H1 (cell line): ENCODE measurements around the gene PEX3.

Experiments used
- BCL11A ChIP-seq, 2 experiments: IDR thresholded peaks; one replicate each; pipeline ENCODE4 v1.6.1; 2011; ENCODE audit warnings: low read depth in 2 of 2, low read length in 2 of 2, mild to moderate bottlenecking in 2 of 2
- CREB1 ChIP-seq: IDR thresholded peaks from 2 replicates; pipeline ENCODE4 v1.6.1; 2012; ENCODE audit warnings: inconsistent platforms
- POLR2A ChIP-seq, 2 experiments: IDR thresholded peaks; 1 replicate in 1 of 2; 2 replicates in 1 of 2; pipeline ENCODE4 v1.6.1; 2011; ENCODE audit warnings: low read depth in 2 of 2, low read length in 2 of 2, mild to moderate bottlenecking in 2 of 2; ENCODE audit errors: control extremely low read depth in 1 of 2
- POLR2AphosphoS5 ChIP-seq: IDR thresholded peaks from 2 replicates; pipeline ENCODE4 v1.6.1; 2011; ENCODE audit warnings: low read depth, low read length
- TBP ChIP-seq: IDR thresholded peaks from 2 replicates; pipeline ENCODE4 v1.6.1; 2011; ENCODE audit warnings: low read depth, low read length, improper control_type of control experiment
- TF ChIP-seq, protein P1 (sequence below), 3 experiments: IDR thresholded peaks; 1 replicate in 2 of 3; 2 replicates in 1 of 3; pipeline versions ENCODE4 v1.5.1 to v1.6.1; 2011; ENCODE audit warnings: low read length in 3 of 3, mild to moderate bottlenecking in 3 of 3, inconsistent platforms in 2 of 3, low read depth in 1 of 3, moderate library complexity in 1 of 3; ENCODE audit not compliant: insufficient read depth in 1 of 3; ENCODE audit errors: control extremely low read depth in 1 of 3

DNA sequence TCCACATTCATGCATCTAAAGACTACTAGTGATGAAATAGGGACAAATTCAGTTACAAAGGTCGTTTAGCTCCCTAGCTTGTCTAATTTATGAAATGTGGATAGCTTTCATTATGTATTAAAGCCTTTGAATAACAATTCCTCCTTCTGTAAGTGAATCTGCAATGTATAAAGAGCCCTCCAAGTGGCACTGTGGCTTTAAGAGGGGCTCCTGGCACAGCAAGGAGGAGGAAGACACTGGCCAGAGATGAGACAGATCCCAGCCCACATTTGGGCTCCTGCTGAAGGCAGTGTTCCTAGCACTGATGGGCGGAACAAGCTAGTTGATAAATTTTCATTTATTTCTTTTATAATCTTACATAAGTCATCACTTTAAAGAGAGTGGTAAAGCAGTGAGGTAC lies 78.5 kb downstream of the PEX3 start:
- no peak for TF ChIP-seq POLR2A (IDR thresholded peaks at IDR 0.05; ENCODE audit: control extremely low read depth in 1 of 2, low read depth in 2 of 2, low read length in 2 of 2)
- TF ChIP-seq TBP: no peak
- no peak for TF ChIP-seq BCL11A (IDR thresholded peaks at IDR 0.05; ENCODE audit: low read depth in 2 of 2, low read length in 2 of 2)
- TF ChIP-seq POLR2AphosphoS5: no peak
- TF ChIP-seq, protein P1, sequence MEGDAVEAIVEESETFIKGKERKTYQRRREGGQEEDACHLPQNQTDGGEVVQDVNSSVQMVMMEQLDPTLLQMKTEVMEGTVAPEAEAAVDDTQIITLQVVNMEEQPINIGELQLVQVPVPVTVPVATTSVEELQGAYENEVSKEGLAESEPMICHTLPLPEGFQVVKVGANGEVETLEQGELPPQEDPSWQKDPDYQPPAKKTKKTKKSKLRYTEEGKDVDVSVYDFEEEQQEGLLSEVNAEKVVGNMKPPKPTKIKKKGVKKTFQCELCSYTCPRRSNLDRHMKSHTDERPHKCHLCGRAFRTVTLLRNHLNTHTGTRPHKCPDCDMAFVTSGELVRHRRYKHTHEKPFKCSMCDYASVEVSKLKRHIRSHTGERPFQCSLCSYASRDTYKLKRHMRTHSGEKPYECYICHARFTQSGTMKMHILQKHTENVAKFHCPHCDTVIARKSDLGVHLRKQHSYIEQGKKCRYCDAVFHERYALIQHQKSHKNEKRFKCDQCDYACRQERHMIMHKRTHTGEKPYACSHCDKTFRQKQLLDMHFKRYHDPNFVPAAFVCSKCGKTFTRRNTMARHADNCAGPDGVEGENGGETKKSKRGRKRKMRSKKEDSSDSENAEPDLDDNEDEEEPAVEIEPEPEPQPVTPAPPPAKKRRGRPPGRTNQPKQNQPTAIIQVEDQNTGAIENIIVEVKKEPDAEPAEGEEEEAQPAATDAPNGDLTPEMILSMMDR (IDR thresholded peaks at IDR 0.05; ENCODE audit: control extremely low read depth in 1 of 3, insufficient read depth in 1 of 3, low read depth in 1 of 3, low read length in 3 of 3): peak in 2 of 3 experiments; percentile 16 to 56; a peak in 2 of 4 replicates
- TF ChIP-seq CREB1: no peak
